Fibroblast of villous mesenchyme (primary cell): Measurements from ENCODE around the gene ZER1. TPM values are rescaled to one million over a fixed set of nuclear protein-coding genes. Genes with fewer than 3 reads are reported as not detected.

Experiments
- DNase-seq: peaks from one replicate; pipeline ENCODE4 v3.0.0-alpha.2; 2010; ENCODE audit warnings: low read depth
- H3K4me3 ChIP-seq: 2 replicates; pipeline ENCODE4 v1.5.1; 2011; ENCODE audit warnings: low read depth, mild to moderate bottlenecking, low read length
- total RNA-seq: library from RNA; depleted of rRNA; stranded (reverse); fragments of >200 nt; gene quantifications from 2 replicates; pipeline ENCODE4 v1.2.3, GENCODE V29; 2012
- TF ChIP-seq, protein P1 (sequence below): IDR thresholded peaks from 2 replicates; pipeline ENCODE4 v1.5.1; 2012; ENCODE audit warnings: low read depth, mild to moderate bottlenecking, low read length; ENCODE audit not compliant: insufficient read depth

ZER1 gene
- total RNA-seq, 1 donor = 17.3 TPM

DNA sequence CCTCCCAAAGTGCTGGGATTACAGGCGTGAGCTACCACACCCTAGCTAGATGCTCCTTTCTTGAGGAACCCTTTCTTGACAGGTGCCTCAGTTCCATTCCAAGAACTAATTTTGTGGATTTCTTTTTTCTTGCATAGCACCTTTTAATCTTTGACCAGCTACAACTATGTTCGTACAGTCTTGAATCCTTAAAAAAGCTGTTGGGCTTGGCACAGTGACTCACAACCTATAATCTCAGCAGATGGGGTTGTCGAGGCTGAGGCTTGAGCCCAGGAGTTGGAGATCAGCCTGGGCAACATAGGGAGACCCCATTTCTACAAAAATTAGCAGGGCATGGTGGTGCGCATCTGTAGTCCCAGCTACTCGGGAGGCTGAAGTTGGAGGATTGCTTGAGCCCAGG, 1.3 kb upstream of the ZER1 start:
- no peak for DNase-seq
- TF ChIP-seq, protein P1, sequence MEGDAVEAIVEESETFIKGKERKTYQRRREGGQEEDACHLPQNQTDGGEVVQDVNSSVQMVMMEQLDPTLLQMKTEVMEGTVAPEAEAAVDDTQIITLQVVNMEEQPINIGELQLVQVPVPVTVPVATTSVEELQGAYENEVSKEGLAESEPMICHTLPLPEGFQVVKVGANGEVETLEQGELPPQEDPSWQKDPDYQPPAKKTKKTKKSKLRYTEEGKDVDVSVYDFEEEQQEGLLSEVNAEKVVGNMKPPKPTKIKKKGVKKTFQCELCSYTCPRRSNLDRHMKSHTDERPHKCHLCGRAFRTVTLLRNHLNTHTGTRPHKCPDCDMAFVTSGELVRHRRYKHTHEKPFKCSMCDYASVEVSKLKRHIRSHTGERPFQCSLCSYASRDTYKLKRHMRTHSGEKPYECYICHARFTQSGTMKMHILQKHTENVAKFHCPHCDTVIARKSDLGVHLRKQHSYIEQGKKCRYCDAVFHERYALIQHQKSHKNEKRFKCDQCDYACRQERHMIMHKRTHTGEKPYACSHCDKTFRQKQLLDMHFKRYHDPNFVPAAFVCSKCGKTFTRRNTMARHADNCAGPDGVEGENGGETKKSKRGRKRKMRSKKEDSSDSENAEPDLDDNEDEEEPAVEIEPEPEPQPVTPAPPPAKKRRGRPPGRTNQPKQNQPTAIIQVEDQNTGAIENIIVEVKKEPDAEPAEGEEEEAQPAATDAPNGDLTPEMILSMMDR = no peak
- no peak overlapping the region for H3K4me3 ChIP-seq

GRCh38 chr9:128771094-128771721, 519 bp downstream of the ZER1 start:
- TF ChIP-seq, protein P1 = peak; percentile 4
- DNase-seq = peak; percentile 32
- H3K4me3 ChIP-seq = peak overlapping the region; percentile 87

DNA sequence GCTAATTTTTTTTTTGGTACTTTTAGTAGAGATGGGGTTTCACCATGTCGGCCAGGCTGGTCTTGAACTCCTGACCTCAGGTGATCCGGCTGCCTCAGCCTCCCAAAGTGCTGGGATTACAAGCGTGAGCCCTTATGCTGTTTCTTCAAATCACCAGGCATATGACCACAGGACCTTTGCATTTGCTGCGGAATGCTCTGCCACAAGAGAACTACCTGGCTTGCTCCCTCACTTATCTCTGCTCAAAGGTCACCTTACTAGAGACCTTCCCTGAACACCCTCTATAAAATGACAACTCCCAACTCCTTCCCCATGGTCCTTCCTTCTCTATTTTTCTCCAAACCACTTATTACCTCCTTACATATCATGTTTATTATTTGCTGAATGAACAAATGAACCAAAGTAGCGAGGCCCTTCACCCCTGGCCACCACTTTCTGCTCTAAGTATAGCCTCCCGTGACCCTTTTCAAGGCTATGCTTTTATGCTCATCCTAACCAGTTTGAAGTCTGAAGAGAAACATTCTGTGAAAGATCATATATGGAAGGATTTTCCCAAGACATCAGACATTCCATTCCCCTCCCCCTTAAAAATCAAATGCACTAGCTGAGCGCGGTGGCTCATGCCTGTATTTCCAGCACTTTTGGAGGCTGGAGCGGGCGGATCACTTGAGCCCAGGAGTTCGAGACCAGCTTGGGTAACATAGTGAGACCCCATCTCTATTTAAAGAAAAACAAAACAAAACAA, 1.3 kb downstream of the ZER1 start:
- H3K4me3 ChIP-seq = peak overlapping the region; percentile 87
- no peak for DNase-seq
- TF ChIP-seq, protein P1 = no peak

DNA sequence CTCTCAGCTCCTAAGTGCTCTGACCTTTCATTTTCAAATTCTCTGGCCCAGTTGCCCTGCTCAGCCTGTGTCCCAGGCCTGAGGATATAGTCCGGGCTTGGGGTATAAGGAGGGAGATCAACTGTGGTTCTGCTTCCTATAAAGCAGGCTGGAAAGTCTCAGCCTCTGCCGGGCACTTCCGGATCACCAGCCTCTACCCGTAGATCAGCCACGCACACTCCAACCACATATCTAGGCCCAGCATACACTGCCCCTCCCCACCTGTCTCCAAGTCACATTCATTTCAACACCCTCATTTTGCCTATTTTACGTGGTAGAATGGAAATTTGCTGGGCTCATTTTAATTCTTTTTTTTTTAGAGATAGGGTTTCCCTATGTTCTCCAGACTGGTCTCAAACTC, 3.1 kb downstream of the ZER1 start:
- no peak for DNase-seq
- TF ChIP-seq, protein P1 = no peak
- H3K4me3 ChIP-seq = no peak overlapping the region

DNA sequence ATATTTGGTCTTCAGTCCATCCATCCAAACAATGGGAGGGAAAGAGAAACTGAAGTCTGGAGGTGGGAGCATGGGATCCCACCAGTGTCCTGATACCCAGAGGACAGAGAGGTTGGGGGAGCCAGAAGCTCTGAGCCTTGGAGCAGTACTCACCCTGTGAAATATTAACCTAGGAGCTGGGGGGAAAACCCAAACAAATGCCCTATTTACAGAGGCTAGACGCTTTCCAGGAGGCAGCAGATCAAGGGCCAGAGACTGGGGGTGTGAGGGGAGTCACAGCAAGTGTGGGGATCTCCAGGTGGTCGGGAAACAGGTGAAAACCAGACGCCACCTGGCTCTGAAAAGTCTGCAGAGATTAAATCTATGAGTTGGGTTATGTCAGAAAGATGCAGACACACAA, 6.2 kb downstream of the ZER1 start:
- H3K4me3 ChIP-seq = no peak overlapping the region
- TF ChIP-seq, protein P1 = no peak
- no peak for DNase-seq

- TF ChIP-seq, protein P1 = no peak
- H3K4me3 ChIP-seq = no peak overlapping the region
- DNase-seq = no peak
Observed at GRCh38 chr9:128764361-128764760, 7.4 kb downstream of the ZER1 start.
